ENCODE measurements around the gene PABPN1L. TPM values are rescaled to one million over a fixed set of nuclear protein-coding genes. Genes with fewer than 3 reads are reported as not detected.
A peak's percentile ranks its signal among the peaks of the same experiment; 100 is the strongest.
"Not testable (repeated sequence)": the region's sequence is repeated elsewhere in the genome, so short reads cannot be mapped to it uniquely, and the experiment has no call there.

The PABPN1L gene
- total and polyA plus RNA-seq, 2 donors (not counting 1 experiment from before 2014, with no cell fraction given): 0.21 to 0.84 TPM

- Histone ChIP-seq H3K36me3 (replicated peaks in 1 of 2; ENCODE audit: control extremely low read depth in 1 of 2, control insufficient read depth in 1 of 2, extremely low read depth in 1 of 2, insufficient read depth in 2 of 2, low read length in 1 of 2) (peaks cover 0 to 73% of the 10 kb centered on the region in 2 experiments), H3K4me2 (replicated peaks; ENCODE audit: low read depth, low read length, poor library complexity, severe bottlenecking) (peak overlapping the region; percentile 43), H4K20me1 (ENCODE audit: control insufficient read depth, insufficient read depth, low read length, poor library complexity, severe bottlenecking) (peaks cover 93% of the 10 kb centered on the region), H2AFZ (ENCODE audit: insufficient read depth, low read depth, low read length, poor library complexity, severe bottlenecking) (no peak overlapping the region), H3K27ac (ENCODE audit: low read length in 2 of 2) (peak overlapping the region in 1 of 2 donors; percentile 51), H3K9ac (ENCODE audit: low read length) (no peak overlapping the region), H3K9me3 (ENCODE audit: control extremely low read depth in 1 of 3, control insufficient read depth in 2 of 3, insufficient read depth in 1 of 3, low read length in 2 of 3) (no peaks in the 10 kb centered on the region), H3K79me2 (ENCODE audit: control insufficient read depth, insufficient read depth, low read length) (peaks cover 46% of the 10 kb centered on the region), H3K27me3 (replicated peaks in 1 of 4; ENCODE audit: control extremely low read depth in 1 of 4, control insufficient read depth in 3 of 4, insufficient read depth in 4 of 4, low read length in 3 of 4) (no peaks in the 10 kb centered on the region), H3K4me1 (ENCODE audit: control insufficient read depth in 2 of 2, insufficient read depth in 2 of 2, low read length in 2 of 2) (peaks cover 15 to 17% of the 10 kb centered on the region in 2 donors), H3K4me3 (ENCODE audit: control extremely low read depth in 1 of 5, extremely low read depth in 1 of 5, insufficient read depth in 1 of 5, low read depth in 2 of 5, low read length in 4 of 5) (no peak overlapping the region)
- CTCF ChIA-PET: no interaction called here
- no peaks in the 10 kb centered on the region for H3K27me3 Mint-ChIP-seq
- no peaks in the 10 kb centered on the region for H3K9me3 Mint-ChIP-seq (ENCODE audit: insufficient read depth)
- 45% methylated on average over 19 of the region's 21 CpGs for WGBS (ENCODE audit: insufficient coverage)
- H3K4me1 Mint-ChIP-seq: peaks cover 12% of the 10 kb centered on the region
- H3K27ac Mint-ChIP-seq: peak overlapping the region; percentile 77
- intact Hi-C loops (cut with micrococcal nuclease): no loop called here
- DNase-seq: peak; percentile 42
- POLR2A ChIA-PET: interaction anchor here (0.9 kb wide), 1 partner anchor 10 kb away, joined by 3 read pairs; no protein-coding TSS in a partner anchor
- peak; percentile 72 for ATAC-seq (ENCODE audit: low read depth)
- H3K4me3 Mint-ChIP-seq: peak overlapping the region; percentile 32
- no peak for TF ChIP-seq CTCF (IDR thresholded peaks at IDR 0.05)
- TF ChIP-seq EZH2 (IDR thresholded peaks at IDR 0.05; ENCODE audit: borderline replicate concordance, insufficient read depth, low read depth, low read length, poor library complexity, severe bottlenecking): no peak
Observed at GRCh38 chr16:88894681-88895300, 28.3 kb upstream of the PABPN1L start.

GRCh38 chr16:88894266-88894665 is 27.8 kb upstream of the PABPN1L start:
- Histone ChIP-seq H3K36me3 (replicated peaks in 1 of 2; ENCODE audit: control extremely low read depth in 1 of 2, control insufficient read depth in 1 of 2, extremely low read depth in 1 of 2, insufficient read depth in 2 of 2, low read length in 1 of 2) (peaks cover 0 to 72% of the 10 kb centered on the region in 2 experiments), H3K4me2 (replicated peaks; ENCODE audit: low read depth, low read length, poor library complexity, severe bottlenecking) (peak overlapping the region; percentile 43), H3K4me1 (ENCODE audit: control insufficient read depth in 2 of 2, insufficient read depth in 2 of 2, low read length in 2 of 2) (peaks cover 15 to 17% of the 10 kb centered on the region in 2 donors), H3K79me2 (ENCODE audit: control insufficient read depth, insufficient read depth, low read length) (peaks cover 40% of the 10 kb centered on the region), H4K20me1 (ENCODE audit: control insufficient read depth, insufficient read depth, low read length, poor library complexity, severe bottlenecking) (peaks cover 88% of the 10 kb centered on the region)
- Mint-ChIP-seq H3K27ac (peak overlapping the region; percentile 77), H3K4me1 (peaks cover 12% of the 10 kb centered on the region), H3K4me3 (peak overlapping the region; percentile 32)
- H3K9me3 Mint-ChIP-seq (ENCODE audit: insufficient read depth); DNase-seq; H3K4me3 ChIP-seq (ENCODE audit: control extremely low read depth in 1 of 5, extremely low read depth in 1 of 5, insufficient read depth in 1 of 5, low read depth in 2 of 5, low read length in 4 of 5); H3K9ac ChIP-seq (ENCODE audit: low read length); CTCF ChIA-PET; H3K27me3 ChIP-seq (replicated peaks in 1 of 4; ENCODE audit: control extremely low read depth in 1 of 4, control insufficient read depth in 3 of 4, insufficient read depth in 4 of 4, low read length in 3 of 4); H3K27me3 Mint-ChIP-seq; ATAC-seq (ENCODE audit: low read depth); intact Hi-C loops (cut with micrococcal nuclease); H2AFZ ChIP-seq (ENCODE audit: insufficient read depth, low read depth, low read length, poor library complexity, severe bottlenecking); H3K9me3 ChIP-seq (ENCODE audit: control extremely low read depth in 1 of 3, control insufficient read depth in 2 of 3, insufficient read depth in 1 of 3, low read length in 2 of 3); H3K27ac ChIP-seq (ENCODE audit: low read length in 2 of 2): not testable (repeated sequence)
- POLR2A ChIA-PET: interaction anchor here (0.9 kb wide), 1 partner anchor 11 kb away, joined by 3 read pairs; no protein-coding TSS in a partner anchor
- WGBS (ENCODE audit: insufficient coverage): 46% methylated on average over 3 of the region's 6 CpGs
